Keratinocyte (primary cell): ENCODE measurements around the gene MED8.

Experiments
- CTCF ChIP-seq, 3 experiments: IDR thresholded peaks in 1 of 3; conservative IDR thresholded peaks in 1 of 3; optimal IDR thresholded peaks in 1 of 3; 2 replicates in 2 of 3; 3 replicates in 1 of 3; pipeline versions ENCODE3 to v1.5.1; 2011; ENCODE audit warnings: low read length in 3 of 3, mild to moderate bottlenecking in 3 of 3, moderate library complexity in 2 of 3, control low read depth in 1 of 3, inconsistent platforms in 1 of 3; ENCODE audit not compliant: insufficient read depth in 2 of 3; ENCODE audit errors: extremely low read depth in 1 of 3
- EZH2 ChIP-seq: IDR thresholded peaks from one replicate; pipeline ENCODE4 v1.6.1; 2012; ENCODE audit warnings: inconsistent platforms, mild to moderate bottlenecking, low read length, moderate library complexity

DNA sequence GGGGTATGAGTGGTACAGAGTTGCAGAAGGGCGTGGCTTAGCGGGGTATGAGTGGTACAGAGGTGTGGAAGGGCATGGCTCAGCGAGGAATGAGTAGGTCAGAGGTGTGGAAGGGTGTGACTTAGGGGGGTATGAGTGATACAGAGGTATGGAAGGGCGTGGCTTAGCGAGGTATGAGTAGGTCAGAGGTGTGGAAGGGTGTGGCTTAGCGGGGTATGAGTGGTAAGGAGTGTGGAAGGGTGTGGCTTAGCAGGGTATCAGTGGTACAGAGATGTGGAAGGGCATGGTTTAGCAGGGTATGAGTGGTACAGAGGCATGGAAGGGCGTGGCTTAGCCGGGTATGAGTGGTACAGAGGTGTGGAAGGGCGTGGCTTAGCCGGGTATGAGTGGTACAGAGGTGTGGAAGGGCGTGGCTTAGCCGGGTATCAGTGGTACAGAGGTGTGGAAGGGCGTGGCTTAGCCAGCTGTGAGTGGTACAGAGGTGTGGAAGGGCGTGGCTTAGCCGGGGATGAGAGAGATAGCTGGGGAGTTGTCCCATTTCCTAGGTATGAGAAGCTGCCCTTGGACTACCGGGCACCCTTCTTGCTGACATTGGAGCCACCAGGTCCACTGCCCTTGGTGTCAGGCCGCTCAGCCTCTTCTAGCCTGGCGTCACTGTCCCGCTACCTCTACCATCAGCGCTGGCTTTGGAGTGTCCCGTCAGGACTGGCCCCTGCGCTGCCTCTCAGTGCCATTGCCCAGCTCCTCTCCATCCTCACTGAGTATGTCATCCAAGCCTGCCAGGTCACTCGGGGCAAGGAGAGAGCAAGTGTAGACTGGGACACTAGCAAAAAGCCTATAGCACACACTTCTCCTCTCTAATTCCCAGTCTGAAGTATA lies 34.3 kb upstream of the MED8 start:
- TF ChIP-seq CTCF (optimal IDR thresholded peaks at IDR 0.05 in 1 of 3, IDR thresholded peaks at IDR 0.05 in 1 of 3, conservative IDR thresholded peaks at IDR 0.05 in 1 of 3; ENCODE audit: extremely low read depth in 1 of 3, insufficient read depth in 2 of 3, low read length in 3 of 3) (no peak), EZH2 (no peak)
